H9 (cell line): ENCODE results near the gene RNF180. TPM values are rescaled to one million over a fixed set of nuclear protein-coding genes. Genes with fewer than 3 reads are reported as not detected.

Source experiments
- DNase-seq: peaks from one replicate; pipeline ENCODE4 v3.0.0-alpha.2; 2017
- H2AFZ ChIP-seq: one replicate; pipeline ENCODE4 v1.6.1; 2013; ENCODE audit warnings: mild to moderate bottlenecking, low read length, control low read depth, moderate library complexity
- H2AK5ac ChIP-seq: 2 replicates; pipeline ENCODE4 v1.6.1; 2013; ENCODE audit warnings: low read length, control low read depth, mixed read lengths; ENCODE audit not compliant: insufficient read length
- H2BK120ac ChIP-seq: one replicate; pipeline ENCODE4 v1.6.1; 2013; ENCODE audit warnings: low read depth, mild to moderate bottlenecking, low read length, control low read depth, inconsistent platforms; ENCODE audit not compliant: poor library complexity, severe bottlenecking
- H2BK12ac ChIP-seq: 2 replicates; pipeline ENCODE4 v1.6.1; 2013; ENCODE audit warnings: low read length, control low read depth, mixed read lengths, low read depth; ENCODE audit not compliant: insufficient read length
- H2BK15ac ChIP-seq: 2 replicates; pipeline ENCODE4 v1.6.1; 2013; ENCODE audit warnings: low read depth, low read length, control low read depth
- H2BK20ac ChIP-seq: one replicate; pipeline ENCODE4 v1.6.1; 2013; ENCODE audit warnings: low read depth, mild to moderate bottlenecking, low read length, control low read depth, inconsistent platforms; ENCODE audit not compliant: poor library complexity, severe bottlenecking
- H2BK5ac ChIP-seq: 2 replicates; pipeline ENCODE4 v1.6.1; 2013; ENCODE audit warnings: low read length, control low read depth, mixed read lengths; ENCODE audit not compliant: insufficient read length
- H3K14ac ChIP-seq: 2 replicates; pipeline ENCODE4 v1.6.1; 2013; ENCODE audit warnings: low read length, control low read depth; ENCODE audit not compliant: insufficient read depth
- H3K18ac ChIP-seq: 2 replicates; pipeline ENCODE4 v1.6.1; 2013; ENCODE audit warnings: low read depth, mild to moderate bottlenecking, mixed read lengths, low read length, control low read depth; ENCODE audit not compliant: insufficient read length
- H3K23ac ChIP-seq: 2 replicates; pipeline ENCODE4 v1.6.1; 2013; ENCODE audit warnings: low read length, control low read depth, mixed read lengths, low read depth; ENCODE audit not compliant: insufficient read length
- H3K23me2 ChIP-seq: 2 replicates; pipeline ENCODE4 v1.6.1; 2013; ENCODE audit warnings: low read depth, mild to moderate bottlenecking, mixed read lengths, low read length, control low read depth; ENCODE audit not compliant: insufficient read length, poor library complexity, severe bottlenecking
- H3K27ac ChIP-seq: 2 replicates; pipeline ENCODE4 v1.5.1; 2013; ENCODE audit warnings: low read length, control low read depth, mixed read lengths, low read depth; ENCODE audit not compliant: insufficient read length
- H3K27me3 ChIP-seq: 2 replicates; pipeline ENCODE4 v1.6.1; 2013; ENCODE audit warnings: low read length, control low read depth, inconsistent platforms; ENCODE audit not compliant: insufficient read depth
- H3K4ac ChIP-seq: 2 replicates; pipeline ENCODE4 v1.6.1; 2013; ENCODE audit warnings: low read depth, mild to moderate bottlenecking, control low read depth, inconsistent platforms, low read length, moderate library complexity
- H3K4me1 ChIP-seq: 2 replicates; pipeline ENCODE4 v1.6.1; 2013; ENCODE audit warnings: low read length, control low read depth, inconsistent platforms; ENCODE audit not compliant: insufficient read depth
- H3K4me2 ChIP-seq: 2 replicates; pipeline ENCODE4 v1.6.1; 2013; ENCODE audit warnings: low read length, control low read depth, mixed read lengths; ENCODE audit not compliant: insufficient read length, insufficient read depth
- H3K56ac ChIP-seq: 2 replicates; pipeline ENCODE4 v1.6.1; 2013; ENCODE audit warnings: low read depth, mild to moderate bottlenecking, mixed read lengths, low read length, control low read depth; ENCODE audit not compliant: insufficient read length
- H3K79me1 ChIP-seq: 2 replicates; pipeline ENCODE4 v1.6.1; 2013; ENCODE audit warnings: low read depth, mild to moderate bottlenecking, moderate library complexity, low read length, control low read depth, inconsistent platforms; ENCODE audit not compliant: insufficient read depth, poor library complexity, severe bottlenecking
- H3K79me2 ChIP-seq: 2 replicates; pipeline ENCODE4 v1.6.1; 2013; ENCODE audit warnings: low read length, control low read depth, inconsistent platforms; ENCODE audit not compliant: insufficient read depth
- H3K9ac ChIP-seq: 2 replicates; pipeline ENCODE4 v1.6.1; 2013; ENCODE audit warnings: low read length, control low read depth, mixed read lengths; ENCODE audit not compliant: insufficient read length; ENCODE audit errors: extremely low read depth
- H3K9me3 ChIP-seq: one replicate; pipeline ENCODE4 v1.6.1; 2013; ENCODE audit warnings: low read depth, low read length, inconsistent platforms; ENCODE audit not compliant: control insufficient read depth
- H3T11ph ChIP-seq: one replicate; pipeline ENCODE4 v1.6.1; 2013; ENCODE audit warnings: mild to moderate bottlenecking, low read length, control low read depth, inconsistent platforms
- H4K20me1 ChIP-seq: one replicate; pipeline ENCODE4 v1.6.1; 2013; ENCODE audit not compliant: control insufficient read depth, insufficient read length, insufficient read depth
- H4K5ac ChIP-seq: 2 replicates; pipeline ENCODE4 v1.6.1; 2013; ENCODE audit warnings: low read depth, mild to moderate bottlenecking, mixed read lengths, low read length, control low read depth; ENCODE audit not compliant: insufficient read length
- H4K8ac ChIP-seq: replicated peaks from 2 replicates; pipeline ENCODE4 v1.6.1; 2013; ENCODE audit warnings: low read length, control low read depth, mixed read lengths, low read depth; ENCODE audit not compliant: insufficient read length
- H4K91ac ChIP-seq: 2 replicates; pipeline ENCODE4 v1.6.1; 2013; ENCODE audit warnings: low read depth, mild to moderate bottlenecking, moderate library complexity, mixed read lengths, low read length, control low read depth; ENCODE audit not compliant: insufficient read length
- H3K27ac Mint-ChIP-seq, 3 experiments: 2 replicates in 2 of 3; 3 replicates in 1 of 3; pipeline ENCODE4 v1.8.0; 2020 to 2021; ENCODE audit warnings: mixed read lengths in 3 of 3, mild to moderate bottlenecking in 1 of 3, moderate library complexity in 1 of 3
- H3K27me3 Mint-ChIP-seq: 2 replicates; pipeline ENCODE4 v1.8.0; 2021; ENCODE audit warnings: low read depth, mild to moderate bottlenecking, moderate library complexity, mixed read lengths
- H3K36me3 Mint-ChIP-seq, 3 experiments: 2 replicates in 2 of 3; 3 replicates in 1 of 3; pipeline ENCODE4 v1.8.0; 2020 to 2021; ENCODE audit warnings: low read depth in 3 of 3, mixed read lengths in 3 of 3; ENCODE audit not compliant: insufficient read depth in 1 of 3
- H3K4me1 Mint-ChIP-seq, 2 experiments: 2 replicates each; pipeline ENCODE4 v1.8.0; 2020; ENCODE audit warnings: mixed read lengths in 2 of 2
- H3K4me3 Mint-ChIP-seq, 2 experiments: 2 replicates in 1 of 2; 3 replicates in 1 of 2; pipeline ENCODE4 v1.8.0; 2020 to 2021; ENCODE audit warnings: mild to moderate bottlenecking in 2 of 2, mixed read lengths in 2 of 2, moderate library complexity in 1 of 2
- H3K9me3 Mint-ChIP-seq, 2 experiments: 2 replicates in 1 of 2; 3 replicates in 1 of 2; pipeline ENCODE4 v1.8.0; 2020; ENCODE audit warnings: mild to moderate bottlenecking in 2 of 2, mixed read lengths in 2 of 2, moderate library complexity in 1 of 2
- CTCF ChIP-seq: fragments of 200-600 bp; sonication (generic); conservative IDR thresholded peaks from 3 replicates; pipeline ENCODE4 v1.8.0; 2021; ENCODE audit warnings: antibody characterized with exemption, mild to moderate bottlenecking
- total RNA-seq: library from RNA; stranded (reverse); gene quantifications from 2 replicates; pipeline ENCODE4 v1.2.1, GENCODE V29; 2021

Gene RNF180
- total RNA-seq, 1 experiment from 2014 or later: 2.5 TPM

- Histone ChIP-seq H3K79me2 (no peaks in the 10 kb centered on the region), H3K79me1 (no peaks in the 10 kb centered on the region), H3K4me2 (no peak overlapping the region), H3K56ac (no peak overlapping the region), H3K9ac (no peak overlapping the region), H2BK5ac (no peak overlapping the region), H2BK20ac (no peak overlapping the region), H4K8ac (no peak overlapping the region), H2BK120ac (no peak overlapping the region), H2AK5ac (no peak overlapping the region), H4K91ac (no peak overlapping the region), H4K20me1 (no peaks in the 10 kb centered on the region), H3T11ph (no peak overlapping the region), H3K27me3 (no peaks in the 10 kb centered on the region), H2BK15ac (no peak overlapping the region), H4K5ac (no peak overlapping the region), H3K9me3 (no peaks in the 10 kb centered on the region), H3K27ac (no peak overlapping the region), H3K4me1 (no peaks in the 10 kb centered on the region), H3K23ac (no peak overlapping the region), H3K23me2 (no peaks in the 10 kb centered on the region), H3K14ac (no peak overlapping the region), H3K18ac (no peak overlapping the region), H2BK12ac (no peak overlapping the region), H2AFZ (no peak overlapping the region), H3K4ac (no peak overlapping the region)
- TF ChIP-seq CTCF: no peak
- DNase-seq: no peak
- Mint-ChIP-seq H3K4me3 (no peak overlapping the region), H3K4me1 (no peaks in the 10 kb centered on the region), H3K27me3 (no peaks in the 10 kb centered on the region), H3K36me3 (no peaks in the 10 kb centered on the region), H3K27ac (no peak overlapping the region), H3K9me3 (no peaks in the 10 kb centered on the region)
Measured at GRCh38 chr5:64301566-64301965, 135.9 kb downstream of the RNF180 start.
